HepG2 (cell line): Measurements from ENCODE around the gene HOXA4. TPM values are rescaled to one million over a fixed set of nuclear protein-coding genes. Genes with fewer than 3 reads are reported as not detected.

Experiments
- ATAC-seq: fragments of 200-7000 bp; cut with Tn5 transposase; 3 replicates; pipeline ENCODE4 v1.9.1; 2020; ENCODE audit warnings: mild to moderate bottlenecking, moderate library complexity
- BruUV-seq: library from RNA; stranded (reverse); fragments of 400-500 nt; replicated peaks from 2 replicates; lab custom pipeline; 2021; lab: Mats Ljungman, UMichigan
- CTCF ChIA-PET: fragments of 300-600 bp; formaldehyde crosslinking; extraction: SDS; loops from one replicate; lab custom pipeline; 2021; ENCODE audit warnings: low total read pairs, inconsistent platforms, low intra/inter-chr PET ratio; lab: Yijun Ruan, JAX
- POLR2A ChIA-PET: fragments of 350-600 bp; sonication (Branson Sonifier 250); formaldehyde crosslinking; loops from one replicate; lab custom pipeline; 2020; ENCODE audit warnings: antibody characterized with exemption, inconsistent platforms; lab: Yijun Ruan, JAX
- DNase-seq: peaks from one replicate; pipeline ENCODE4 v3.0.0-alpha.2; 2015; ENCODE audit warnings: low spot score
- FAIRE-seq: peaks from 3 replicates; lab custom pipeline; 2011; peaks lifted over from hg19 to GRCh38; lab: Jason Lieb, UNC
- H2AFZ ChIP-seq: one replicate; pipeline ENCODE4 v1.6.1; 2011; ENCODE audit warnings: low read length, inconsistent platforms
- H3K27ac ChIP-seq: fragments of 300-600 bp; 3 replicates; pipeline ENCODE4 v1.8.0; 2011; ENCODE audit warnings: mixed run types, mild to moderate bottlenecking, mixed read lengths, low read length, inconsistent platforms; ENCODE audit not compliant: insufficient read depth; ENCODE audit errors: extremely low read length
- H3K27me3 ChIP-seq, 2 experiments: fragments of 200-600 bp in 1 of 2; 2 replicates in 1 of 2; 3 replicates in 1 of 2; pipeline versions ENCODE4 v1.6.0 to v1.8.0; 2011; ENCODE audit warnings: low read length in 2 of 2, mild to moderate bottlenecking in 2 of 2, moderate library complexity in 2 of 2, inconsistent platforms in 1 of 2; ENCODE audit not compliant: insufficient read depth in 2 of 2, control insufficient read depth in 1 of 2
- H3K36me3 ChIP-seq, 2 experiments: fragments of 200-600 bp in 1 of 2; replicated peaks in 1 of 2; 2 replicates in 1 of 2; 3 replicates in 1 of 2; pipeline versions ENCODE4 v1.5.1 to v1.8.0; 2011; ENCODE audit warnings: low read length in 2 of 2, inconsistent platforms in 1 of 2; ENCODE audit not compliant: insufficient read depth in 2 of 2, control insufficient read depth in 1 of 2
- H3K4me1 ChIP-seq: 2 replicates; pipeline ENCODE4 v1.5.1; 2012; ENCODE audit warnings: low read length, inconsistent platforms; ENCODE audit not compliant: insufficient read depth
- H3K4me2 ChIP-seq: 2 replicates; pipeline ENCODE4 v1.6.0; 2011; ENCODE audit warnings: low read depth, low read length, inconsistent platforms
- H3K4me3 ChIP-seq, 3 experiments: fragments of 200-600 bp in 1 of 3; sonication (generic), shearing (Covaris generic) in 1 of 3; replicated peaks in 1 of 3; 2 replicates each; pipeline ENCODE4 v1.5.1; 2011 to 2016; ENCODE audit warnings: low read length in 3 of 3, inconsistent platforms in 2 of 3, low read depth in 2 of 3, mild to moderate bottlenecking in 2 of 3, control low read depth in 1 of 3, mixed read lengths in 1 of 3; ENCODE audit not compliant: insufficient read depth in 1 of 3
- H3K79me2 ChIP-seq: one replicate; pipeline ENCODE4 v1.6.1; 2011; ENCODE audit warnings: low read length, inconsistent platforms; ENCODE audit not compliant: insufficient read depth
- H3K9ac ChIP-seq: 2 replicates; pipeline ENCODE4 v1.6.0; 2011; ENCODE audit warnings: mild to moderate bottlenecking, low read depth, low read length, inconsistent platforms; ENCODE audit not compliant: insufficient read depth
- H3K9me3 ChIP-seq: 2 replicates; pipeline ENCODE4 v1.5.1; 2012; ENCODE audit warnings: mild to moderate bottlenecking, low read length
- H4K20me1 ChIP-seq: 2 replicates; pipeline ENCODE4 v1.6.0; 2011; ENCODE audit warnings: inconsistent platforms, mild to moderate bottlenecking, low read length, moderate library complexity; ENCODE audit not compliant: insufficient read depth
- EHMT2 ChIP-seq: fragments of 200-600 bp; sonication (generic); IDR thresholded peaks from 2 replicates; pipeline ENCODE4 v1.7.0; 2017; ENCODE audit warnings: antibody characterized with exemption, low read depth, low read length, borderline replicate concordance
- PHF5A ChIP-seq: IDR thresholded peaks from one replicate; pipeline ENCODE4 v1.6.1; 2018; ENCODE audit warnings: low read depth, missing genetic modification reagents; ENCODE audit not compliant: unreplicated experiment
- PITX1 ChIP-seq: sonication (generic); formaldehyde crosslinking; IDR thresholded peaks from 2 replicates; pipeline ENCODE4 v1.5.1; 2020; ENCODE audit warnings: mild to moderate bottlenecking, missing genetic modification reagents
- ZFP82 ChIP-seq: sonication (generic); formaldehyde crosslinking; IDR thresholded peaks from 2 replicates; pipeline ENCODE4 v1.5.1; 2020; ENCODE audit warnings: mild to moderate bottlenecking, missing genetic modification reagents, borderline replicate concordance
- WGBS: methylation state at CpG from one replicate; pipeline ENCODE4 v1.1.6; 2017; ENCODE audit warnings: low lambda C conversion rate; 5-methylcytosine and 5-hydroxymethylcytosine counted together
- in situ Hi-C: cut with HindIII; loops from 2 replicates; pipeline ENCODE4 v1.10.0; 2017; ENCODE audit warnings: low pct_unique_long_range_greater_than_20kb; ENCODE audit not compliant: extremely low pct_ligation_motif_present
- intact Hi-C: fragments of 100-400 bp; cut with micrococcal nuclease; formaldehyde crosslinking; loops from one replicate; pipeline ENCODE4 v1.10.0; 2022; ENCODE audit not compliant: unreplicated experiment
- polyA plus RNA-seq, 8 experiments: library from polyadenylated mRNA; depleted of rRNA in 3 of 8; stranded (reverse) in 7 of 8; unstranded in 1 of 8; fragments of >200 nt; fragmentation: Illumina TruSeq in 4 of 8; extraction: Trizol in 4 of 8; gene quantifications; 2 replicates each; pipeline versions ENCODE4 v1.2.1 to v1.2.3, GENCODE V29; 2011 to 2016; ENCODE audit warnings: low read depth in 4 of 8, missing spikeins in 1 of 8, mixed read lengths in 1 of 8; ENCODE audit not compliant: insufficient read depth in 1 of 8
- total RNA-seq, 5 experiments: library from RNA; depleted of rRNA; stranded (reverse); fragments of >200 nt; fragmentation: Illumina TruSeq; extraction: Trizol; gene quantifications; 2 replicates each; pipeline ENCODE4 v1.2.3, GENCODE V29; 2016; ENCODE audit warnings: low read depth in 1 of 5
- TF ChIP-seq, protein P1 (sequence below): sonication (generic); formaldehyde crosslinking; IDR thresholded peaks from 2 replicates; pipeline ENCODE4 v1.4.0; 2020; ENCODE audit warnings: missing genetic modification reagents
- TF ChIP-seq, protein P2 (sequence below): sonication (generic); formaldehyde crosslinking; IDR thresholded peaks from 2 replicates; pipeline ENCODE4 v1.4.0; 2020; ENCODE audit warnings: missing genetic modification reagents, borderline replicate concordance

The HOXA4 gene
- total and polyA plus RNA-seq, 2 of the 13 experiments (the other 11 are each of a cell fraction or from before 2014, with no cell fraction given): 2.4 to 5.4 TPM

DNA sequence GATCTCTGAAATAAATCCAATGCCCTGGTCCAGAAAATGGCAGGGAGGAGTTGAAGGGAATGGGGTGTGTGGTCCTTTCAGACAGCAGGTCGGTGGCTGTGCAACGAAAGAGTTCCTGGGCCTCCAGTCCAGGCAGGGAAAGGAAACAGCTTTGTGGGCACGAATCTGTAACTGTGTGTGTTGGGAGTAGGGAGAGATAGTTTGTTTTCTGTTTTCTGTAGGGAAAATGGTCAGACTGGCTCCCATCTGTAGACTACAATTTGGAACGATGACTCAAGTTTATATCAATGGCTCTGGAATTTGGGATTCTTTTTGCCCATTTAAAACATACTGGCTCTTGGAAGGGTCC, 37.3 kb upstream of the HOXA4 start:
- Histone ChIP-seq H3K27me3 (peaks cover 2 to 64% of the 10 kb centered on the region in 2 experiments), H2AFZ (no peak overlapping the region), H3K9me3 (no peaks in the 10 kb centered on the region), H3K79me2 (no peaks in the 10 kb centered on the region), H3K4me1 (peaks cover 16% of the 10 kb centered on the region), H3K9ac (no peak overlapping the region), H3K4me3 (no peak overlapping the region), H3K27ac (no peak overlapping the region), H4K20me1 (no peaks in the 10 kb centered on the region), H3K4me2 (no peak overlapping the region), H3K36me3 (no peaks in the 10 kb centered on the region)
- ATAC-seq (no peak), FAIRE-seq (no peak), DNase-seq (no peak)
- POLR2A ChIA-PET: no interaction called here
- CTCF ChIA-PET: no interaction called here
- WGBS: 57% methylated on average over 4 of the region's 4 CpGs
- TF ChIP-seq PITX1 (CRISPR knock-in tag) (no peak), ZFP82 (CRISPR knock-in tag) (no peak), PHF5A (no peak), EHMT2 (no peak)
- TF ChIP-seq, protein P1, sequence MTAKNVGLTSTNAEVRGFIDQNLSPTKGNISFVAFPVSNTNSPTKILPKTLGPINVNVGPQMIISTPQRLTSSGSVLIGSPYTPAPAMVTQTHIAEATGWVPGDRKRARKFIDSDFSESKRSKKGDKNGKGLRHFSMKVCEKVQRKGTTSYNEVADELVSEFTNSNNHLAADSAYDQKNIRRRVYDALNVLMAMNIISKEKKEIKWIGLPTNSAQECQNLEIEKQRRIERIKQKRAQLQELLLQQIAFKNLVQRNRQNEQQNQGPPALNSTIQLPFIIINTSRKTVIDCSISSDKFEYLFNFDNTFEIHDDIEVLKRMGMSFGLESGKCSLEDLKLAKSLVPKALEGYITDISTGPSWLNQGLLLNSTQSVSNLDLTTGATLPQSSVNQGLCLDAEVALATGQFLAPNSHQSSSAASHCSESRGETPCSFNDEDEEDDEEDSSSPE (CRISPR knock-in tag): no peak
- TF ChIP-seq, protein P2, sequence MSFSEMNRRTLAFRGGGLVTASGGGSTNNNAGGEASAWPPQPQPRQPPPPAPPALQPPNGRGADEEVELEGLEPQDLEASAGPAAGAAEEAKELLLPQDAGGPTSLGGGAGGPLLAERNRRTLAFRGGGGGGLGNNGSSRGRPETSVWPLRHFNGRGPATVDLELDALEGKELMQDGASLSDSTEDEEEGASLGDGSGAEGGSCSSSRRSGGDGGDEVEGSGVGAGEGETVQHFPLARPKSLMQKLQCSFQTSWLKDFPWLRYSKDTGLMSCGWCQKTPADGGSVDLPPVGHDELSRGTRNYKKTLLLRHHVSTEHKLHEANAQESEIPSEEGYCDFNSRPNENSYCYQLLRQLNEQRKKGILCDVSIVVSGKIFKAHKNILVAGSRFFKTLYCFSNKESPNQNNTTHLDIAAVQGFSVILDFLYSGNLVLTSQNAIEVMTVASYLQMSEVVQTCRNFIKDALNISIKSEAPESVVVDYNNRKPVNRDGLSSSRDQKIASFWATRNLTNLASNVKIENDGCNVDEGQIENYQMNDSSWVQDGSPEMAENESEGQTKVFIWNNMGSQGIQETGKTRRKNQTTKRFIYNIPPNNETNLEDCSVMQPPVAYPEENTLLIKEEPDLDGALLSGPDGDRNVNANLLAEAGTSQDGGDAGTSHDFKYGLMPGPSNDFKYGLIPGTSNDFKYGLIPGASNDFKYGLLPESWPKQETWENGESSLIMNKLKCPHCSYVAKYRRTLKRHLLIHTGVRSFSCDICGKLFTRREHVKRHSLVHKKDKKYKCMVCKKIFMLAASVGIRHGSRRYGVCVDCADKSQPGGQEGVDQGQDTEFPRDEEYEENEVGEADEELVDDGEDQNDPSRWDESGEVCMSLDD (CRISPR knock-in tag): no peak
- in situ Hi-C loops (loop anchor here (25.0 kb wide), 1 partner anchor 1081 kb away; no protein-coding TSS in a partner anchor), intact Hi-C loops (no loop called here)
- no TSS peak for BruUV-seq
